HepG2 (cell line): ENCODE results near the gene PSMA4. TPM values are rescaled to one million over a fixed set of nuclear protein-coding genes. Genes with fewer than 3 reads are reported as not detected.

ENCODE experiments used
- FOXK1 ChIP-seq: sonication (generic); formaldehyde crosslinking; IDR thresholded peaks from 2 replicates; pipeline ENCODE4 v1.4.0; 2020; ENCODE audit warnings: low read depth, missing genetic modification reagents, borderline replicate concordance
- FUBP1 ChIP-seq: sonication (generic); formaldehyde crosslinking; IDR thresholded peaks from 2 replicates; pipeline ENCODE4 v1.5.1; 2020; ENCODE audit warnings: missing genetic modification reagents, mild to moderate bottlenecking, borderline replicate concordance
- IRX3 ChIP-seq: sonication (generic); formaldehyde crosslinking; IDR thresholded peaks from 2 replicates; pipeline ENCODE4 v1.8.1; 2023; ENCODE audit warnings: mild to moderate bottlenecking, low read depth, missing genetic modification reagents, borderline replicate concordance
- NR2F1 ChIP-seq, 2 experiments: fragments of 450-650 bp in 1 of 2; formaldehyde crosslinking in 1 of 2; IDR thresholded peaks; 2 replicates each; pipeline versions ENCODE4 v1.5.0 to v1.6.1; 2016 to 2020; ENCODE audit warnings: mild to moderate bottlenecking in 1 of 2, missing compliant biosample characterization in 1 of 2, missing genetic modification reagents in 1 of 2, moderate library complexity in 1 of 2
- POGK ChIP-seq: sonication (generic); formaldehyde crosslinking; conservative IDR thresholded peaks from 2 replicates; pipeline ENCODE4 v1.8.0; 2022; ENCODE audit warnings: mild to moderate bottlenecking, moderate library complexity, missing genetic modification reagents
- TAF15 ChIP-seq: fragments of 200-400 bp; formaldehyde crosslinking; IDR thresholded peaks from one replicate; pipeline ENCODE4 v1.6.1; 2018; ENCODE audit warnings: mild to moderate bottlenecking, low read depth, low read length; ENCODE audit not compliant: poor library complexity, severe bottlenecking
- TFDP2 ChIP-seq: sonication (generic); formaldehyde crosslinking; IDR thresholded peaks from 2 replicates; pipeline ENCODE4 v1.4.0; 2020; ENCODE audit warnings: missing genetic modification reagents
- ZFP36L2 ChIP-seq: sonication (generic); formaldehyde crosslinking; IDR thresholded peaks from 2 replicates; pipeline ENCODE4 v1.4.0; 2020; ENCODE audit warnings: missing genetic modification reagents
- ZFX ChIP-seq: sonication (generic); formaldehyde crosslinking; IDR thresholded peaks from 2 replicates; pipeline ENCODE4 v1.4.0; 2020; ENCODE audit warnings: mild to moderate bottlenecking, low read depth, missing genetic modification reagents, moderate library complexity
- ZNF512B ChIP-seq: sonication (generic); formaldehyde crosslinking; IDR thresholded peaks from 2 replicates; pipeline ENCODE4 v1.5.1; 2020; ENCODE audit warnings: missing genetic modification reagents, mild to moderate bottlenecking, borderline replicate concordance
- ZNF547 ChIP-seq: sonication (generic); formaldehyde crosslinking; IDR thresholded peaks from 2 replicates; pipeline ENCODE4 v1.5.1; 2020; ENCODE audit warnings: mild to moderate bottlenecking, missing genetic modification reagents
- ZNF710 ChIP-seq: sonication (generic); formaldehyde crosslinking; IDR thresholded peaks from 2 replicates; pipeline ENCODE4 v1.5.0; 2020; ENCODE audit warnings: mild to moderate bottlenecking, missing genetic modification reagents, borderline replicate concordance
- ZNF788 ChIP-seq: sonication (generic); formaldehyde crosslinking; IDR thresholded peaks from 2 replicates; pipeline ENCODE4 v1.5.0; 2020; ENCODE audit warnings: mild to moderate bottlenecking, missing genetic modification reagents, borderline replicate concordance
- polyA plus RNA-seq, 8 experiments: library from polyadenylated mRNA; depleted of rRNA in 3 of 8; stranded (reverse) in 7 of 8; unstranded in 1 of 8; fragments of >200 nt; fragmentation: Illumina TruSeq in 4 of 8; extraction: Trizol in 4 of 8; gene quantifications; 2 replicates each; pipeline versions ENCODE4 v1.2.1 to v1.2.3, GENCODE V29; 2011 to 2016; ENCODE audit warnings: low read depth in 4 of 8, missing spikeins in 1 of 8, mixed read lengths in 1 of 8; ENCODE audit not compliant: insufficient read depth in 1 of 8
- total RNA-seq, 5 experiments: library from RNA; depleted of rRNA; stranded (reverse); fragments of >200 nt; fragmentation: Illumina TruSeq; extraction: Trizol; gene quantifications; 2 replicates each; pipeline ENCODE4 v1.2.3, GENCODE V29; 2016; ENCODE audit warnings: low read depth in 1 of 5

PSMA4 gene
- total and polyA plus RNA-seq, 2 of the 13 experiments (the other 11 are each of a cell fraction or from before 2014, with no cell fraction given) = 202 to 404 TPM

- TF ChIP-seq TFDP2 (CRISPR knock-in tag) (no peak), ZNF710 (CRISPR knock-in tag) (no peak), FOXK1 (CRISPR knock-in tag) (no peak), IRX3 (no peak), FUBP1 (no peak), ZFX (CRISPR knock-in tag) (peak; percentile 77), ZNF788 (CRISPR knock-in tag) (peak; percentile 32; the same call in 1 of the 2 replicates), ZNF512B (CRISPR knock-in tag) (no peak), TAF15 (no peak), NR2F1 (CRISPR knock-in tag; IDR thresholded peaks at IDR 0.05) (no peak), ZNF547 (CRISPR knock-in tag) (no peak), ZFP36L2 (CRISPR knock-in tag) (no peak), POGK (CRISPR knock-in tag) (0 out of 2 replicates have a peak, but pooled peaks have one; percentile 22)
These were observed 33.0 kb upstream of the PSMA4 start, which contains the start of gene HYKK (continued) for GRCh38 chr15:78506971-78507830.
